OCI-LY1 (cell line): Measurements from ENCODE around the gene PSD.
A peak's percentile ranks its signal among the peaks of the same experiment; 100 is the strongest.

Experiments
- H2AFZ ChIP-seq: fragments of 200-600 bp; sonication (generic), shearing (Covaris generic); 2 replicates; pipeline ENCODE4 v1.6.0; 2014; ENCODE audit warnings: antibody characterized with exemption, mild to moderate bottlenecking, low read length
- H3F3A ChIP-seq: fragments of 200-600 bp; sonication (generic), shearing (Covaris generic); 2 replicates; pipeline ENCODE4 v1.6.0; 2014; ENCODE audit warnings: mild to moderate bottlenecking, antibody characterized with exemption, low read length, moderate library complexity; ENCODE audit not compliant: insufficient read depth
- H3K27ac ChIP-seq: fragments of 200-600 bp; sonication (generic); 2 replicates; pipeline ENCODE4 v1.5.1; 2014; ENCODE audit warnings: low read length, mixed run types, mild to moderate bottlenecking, low read depth; ENCODE audit not compliant: poor library complexity, severe bottlenecking
- H3K27me3 ChIP-seq: fragments of 200-600 bp; sonication (generic); 2 replicates; pipeline ENCODE4 v1.6.0; 2014; ENCODE audit warnings: antibody characterized with exemption, mild to moderate bottlenecking, low read length, moderate library complexity; ENCODE audit not compliant: insufficient read depth
- H3K36me3 ChIP-seq: fragments of 200-600 bp; sonication (generic); 2 replicates; pipeline ENCODE4 v1.6.1; 2014; ENCODE audit warnings: mild to moderate bottlenecking, antibody characterized with exemption, low read length, moderate library complexity, mixed read lengths; ENCODE audit not compliant: insufficient read depth
- H3K4me1 ChIP-seq: fragments of 200-600 bp; sonication (generic); 2 replicates; pipeline ENCODE4 v1.5.1; 2014; ENCODE audit warnings: mild to moderate bottlenecking, low read length, moderate library complexity; ENCODE audit not compliant: insufficient read depth, severe bottlenecking
- H3K4me2 ChIP-seq: fragments of 200-600 bp; sonication (generic), shearing (Covaris generic); 2 replicates; pipeline ENCODE4 v1.6.1; 2014; ENCODE audit warnings: low read length
- H3K4me3 ChIP-seq: fragments of 200-600 bp; sonication (generic); 2 replicates; pipeline ENCODE4 v1.5.1; 2014; ENCODE audit warnings: low read length, low read depth, mild to moderate bottlenecking, mixed read lengths; ENCODE audit not compliant: poor library complexity, severe bottlenecking
- H3K79me2 ChIP-seq: fragments of 200-600 bp; shearing (Covaris generic); 2 replicates; pipeline ENCODE4 v1.6.1; 2016; ENCODE audit warnings: mixed run types, low read length, mixed read lengths; ENCODE audit not compliant: insufficient read depth
- H3K9ac ChIP-seq: fragments of 200-600 bp; sonication (generic), shearing (Covaris generic); 2 replicates; pipeline ENCODE4 v1.6.1; 2014; ENCODE audit warnings: mild to moderate bottlenecking, low read length, mixed read lengths
- H3K9me2 ChIP-seq: fragments of 200-600 bp; sonication (generic), shearing (Covaris generic); 2 replicates; pipeline ENCODE4 v1.6.1; 2014; ENCODE audit warnings: low read depth, mild to moderate bottlenecking, low read length, mixed read lengths
- H3K9me3 ChIP-seq: fragments of 200-600 bp; shearing (Covaris generic); 2 replicates; pipeline ENCODE4 v1.6.1; 2014; ENCODE audit warnings: low read length, mixed read lengths
- H4K20me1 ChIP-seq: fragments of 200-600 bp; sonication (generic), shearing (Covaris generic); 2 replicates; pipeline ENCODE4 v1.6.0; 2016; ENCODE audit warnings: mild to moderate bottlenecking, low read length; ENCODE audit not compliant: insufficient read depth
- EZH2 ChIP-seq: fragments of 200-600 bp; sonication (generic), shearing (Covaris generic); IDR thresholded peaks from 2 replicates; pipeline ENCODE4 v1.8.0; 2017; ENCODE audit warnings: borderline replicate concordance, mixed run types, mild to moderate bottlenecking, antibody characterized with exemption, low read length, moderate library complexity, mixed read lengths
- TF ChIP-seq, protein P1 (sequence below): fragments of 200-600 bp; sonication (generic), shearing (Covaris generic); IDR thresholded peaks from 2 replicates; pipeline ENCODE4 v1.5.1; 2017; ENCODE audit warnings: mild to moderate bottlenecking, antibody characterized with exemption, low read length, moderate library complexity, mixed read lengths

The PSD gene

DNA sequence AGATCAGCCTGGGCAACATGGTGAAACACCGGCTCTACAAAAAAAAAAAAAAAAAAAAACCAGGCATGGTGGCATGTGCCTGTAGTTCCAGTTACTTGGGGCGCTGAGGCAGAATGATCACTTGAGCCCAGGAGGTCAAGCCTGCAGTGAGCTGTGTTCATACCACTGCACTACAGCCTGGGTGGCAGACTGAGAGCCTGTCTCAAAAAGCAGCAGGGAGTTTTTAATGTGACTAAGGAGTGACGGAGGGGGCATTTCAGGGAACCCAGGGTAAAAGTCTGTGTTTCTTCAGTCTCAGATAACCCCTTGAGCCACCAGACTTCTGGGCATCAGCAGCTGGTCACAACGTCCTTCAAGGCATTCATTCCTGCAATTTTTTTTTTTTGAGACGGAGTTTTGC, 34.9 kb upstream of the PSD start:
- Histone ChIP-seq H2AFZ (no peak overlapping the region), H4K20me1 (no peaks in the 10 kb centered on the region), H3K79me2 (0 out of 2 replicates have a peak, but pooled peaks cover 5% of the 10 kb centered on the region), H3K9me2 (no peaks in the 10 kb centered on the region), H3K4me2 (no peak overlapping the region), H3K27me3 (no peaks in the 10 kb centered on the region), H3K36me3 (peaks cover 10% of the 10 kb centered on the region; the same call in 1 of the 2 replicates), H3K9me3 (no peaks in the 10 kb centered on the region), H3K27ac (no peak overlapping the region), H3K4me1 (peaks cover 22% of the 10 kb centered on the region), H3K4me3 (no peak overlapping the region), H3F3A (no peaks in the 10 kb centered on the region), H3K9ac (no peak overlapping the region)
- TF ChIP-seq EZH2, result no peak
- TF ChIP-seq, protein P1, sequence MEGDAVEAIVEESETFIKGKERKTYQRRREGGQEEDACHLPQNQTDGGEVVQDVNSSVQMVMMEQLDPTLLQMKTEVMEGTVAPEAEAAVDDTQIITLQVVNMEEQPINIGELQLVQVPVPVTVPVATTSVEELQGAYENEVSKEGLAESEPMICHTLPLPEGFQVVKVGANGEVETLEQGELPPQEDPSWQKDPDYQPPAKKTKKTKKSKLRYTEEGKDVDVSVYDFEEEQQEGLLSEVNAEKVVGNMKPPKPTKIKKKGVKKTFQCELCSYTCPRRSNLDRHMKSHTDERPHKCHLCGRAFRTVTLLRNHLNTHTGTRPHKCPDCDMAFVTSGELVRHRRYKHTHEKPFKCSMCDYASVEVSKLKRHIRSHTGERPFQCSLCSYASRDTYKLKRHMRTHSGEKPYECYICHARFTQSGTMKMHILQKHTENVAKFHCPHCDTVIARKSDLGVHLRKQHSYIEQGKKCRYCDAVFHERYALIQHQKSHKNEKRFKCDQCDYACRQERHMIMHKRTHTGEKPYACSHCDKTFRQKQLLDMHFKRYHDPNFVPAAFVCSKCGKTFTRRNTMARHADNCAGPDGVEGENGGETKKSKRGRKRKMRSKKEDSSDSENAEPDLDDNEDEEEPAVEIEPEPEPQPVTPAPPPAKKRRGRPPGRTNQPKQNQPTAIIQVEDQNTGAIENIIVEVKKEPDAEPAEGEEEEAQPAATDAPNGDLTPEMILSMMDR, result no peak

DNA sequence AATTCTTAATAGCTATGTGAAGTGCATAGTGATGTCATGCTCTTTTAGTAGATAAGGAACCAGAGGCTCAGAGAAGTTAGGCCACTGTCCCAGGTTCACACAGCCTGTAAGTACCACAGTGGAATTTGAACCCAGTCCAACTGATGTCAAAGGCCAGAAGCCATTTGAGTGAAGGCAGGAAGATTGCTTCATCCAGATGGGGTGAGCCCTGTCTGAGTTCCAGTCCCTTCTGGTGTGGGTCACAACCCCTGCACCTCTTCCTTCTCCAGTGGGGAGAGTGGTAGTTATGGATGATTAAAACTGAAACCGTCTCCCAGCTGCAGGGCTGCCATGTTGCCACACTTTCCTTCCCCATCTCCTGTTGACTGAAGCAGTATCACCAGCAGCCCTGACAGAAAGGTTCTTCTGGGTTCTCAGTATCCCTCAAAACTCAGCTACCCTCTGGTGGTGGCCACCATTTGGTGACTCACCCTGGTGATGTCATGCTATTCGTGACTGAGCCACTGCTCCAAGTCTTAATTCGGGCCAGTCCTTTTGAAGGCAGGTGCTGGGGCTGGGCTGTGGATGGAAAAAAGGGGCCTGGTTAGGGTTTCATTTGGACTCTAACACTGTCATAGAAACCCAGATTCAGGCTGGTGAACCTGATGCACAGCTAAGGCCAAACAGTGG, 34.2 kb upstream of the PSD start:
- Histone ChIP-seq H3K36me3 (peaks cover 10% of the 10 kb centered on the region; the same call in 1 of the 2 replicates), H3K79me2 (0 out of 2 replicates have a peak, but pooled peaks cover 5% of the 10 kb centered on the region), H3K9me2 (no peaks in the 10 kb centered on the region), H3K9me3 (no peaks in the 10 kb centered on the region), H3K27me3 (no peaks in the 10 kb centered on the region), H3K4me2 (no peak overlapping the region), H4K20me1 (no peaks in the 10 kb centered on the region), H2AFZ (no peak overlapping the region), H3F3A (no peaks in the 10 kb centered on the region), H3K4me3 (no peak overlapping the region), H3K9ac (no peak overlapping the region), H3K27ac (no peak overlapping the region), H3K4me1 (peaks cover 22% of the 10 kb centered on the region)
- TF ChIP-seq, protein P1, result no peak
- TF ChIP-seq EZH2, result no peak

DNA sequence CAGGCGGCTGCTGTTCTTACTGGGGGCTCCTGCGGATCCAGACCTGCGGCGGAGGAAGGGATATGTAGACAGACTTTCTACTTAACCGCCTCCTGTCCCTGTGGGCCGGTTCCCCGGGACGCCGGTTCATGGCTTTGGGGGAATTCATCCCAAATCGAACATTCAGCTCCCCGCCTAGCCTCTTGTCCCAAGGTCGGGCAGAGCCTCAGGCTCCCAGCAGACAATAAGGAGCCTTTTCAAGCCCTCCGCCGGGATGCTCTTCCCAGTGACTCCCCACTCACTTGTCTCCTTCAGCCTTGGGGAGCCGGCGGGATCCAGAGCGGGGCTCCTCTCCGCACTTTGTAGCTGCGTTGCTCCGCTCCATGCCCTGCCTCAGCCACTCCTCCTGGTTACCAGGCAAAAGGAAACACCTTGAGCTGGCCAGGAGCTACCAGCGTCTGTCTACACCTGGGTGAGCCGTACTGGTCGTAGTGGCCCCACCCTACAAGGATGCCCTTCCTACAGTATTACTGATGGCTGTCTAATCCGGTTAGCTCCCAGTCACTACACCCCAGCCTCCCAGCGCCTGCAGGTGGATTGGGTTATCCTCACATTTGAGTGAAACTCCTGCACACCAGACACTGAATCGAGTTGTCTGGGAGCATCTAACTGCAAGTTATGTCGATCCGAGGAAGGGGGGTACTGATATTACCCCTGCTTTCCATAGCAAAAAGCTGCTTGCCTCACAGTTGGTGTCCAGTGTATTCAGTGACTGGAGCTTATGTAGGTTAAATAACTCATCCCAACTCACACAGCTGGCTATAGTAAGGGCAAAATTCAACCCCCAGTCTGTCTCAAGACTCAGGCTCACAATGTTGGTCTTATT, 32.8 kb upstream of the PSD start, which contains the start of gene C10orf95:
TSS of gene C10orf95 (minus strand) at position 439 of the 865 bp plus-strand sequence. CDS start 450 bp downstream, outside the sequence.
- H3K27me3 ChIP-seq, result no peaks in the 10 kb centered on the region
- no peaks in the 10 kb centered on the region for H4K20me1 ChIP-seq
- H2AFZ ChIP-seq, result no peak within 1 kb of the TSS
- peak within 1 kb of the TSS; percentile 58 for H3K27ac ChIP-seq
- no peak for TF ChIP-seq EZH2
- TF ChIP-seq, protein P1, result no peak
- peaks cover 7% of the 10 kb centered on the region; the same call in 1 of the 2 replicates for H3K36me3 ChIP-seq
- H3K79me2 ChIP-seq, result 0 out of 2 replicates have a peak, but pooled peaks cover 5% of the 10 kb centered on the region
- H3K9ac ChIP-seq, result peak within 1 kb of the TSS; percentile 86
- H3K9me3 ChIP-seq, result no peaks in the 10 kb centered on the region
- peaks cover 22% of the 10 kb centered on the region for H3K4me1 ChIP-seq
- H3K9me2 ChIP-seq, result no peaks in the 10 kb centered on the region
- no peaks in the 10 kb centered on the region for H3F3A ChIP-seq
- peak within 1 kb of the TSS; percentile 70 for H3K4me3 ChIP-seq
- H3K4me2 ChIP-seq, result peak within 1 kb of the TSS; percentile 92
